Fibroblast of skin of right quadriceps (primary cell): ENCODE data around the gene CSPG5.

Source experiments
- DNase-seq: peaks from one replicate; pipeline ENCODE4 v3.0.0-alpha.2; 2013

Gene CSPG5

GRCh38 chr3:47536221-47536891 is 42.3 kb downstream of the CSPG5 start:
- no peak for DNase-seq

DNA sequence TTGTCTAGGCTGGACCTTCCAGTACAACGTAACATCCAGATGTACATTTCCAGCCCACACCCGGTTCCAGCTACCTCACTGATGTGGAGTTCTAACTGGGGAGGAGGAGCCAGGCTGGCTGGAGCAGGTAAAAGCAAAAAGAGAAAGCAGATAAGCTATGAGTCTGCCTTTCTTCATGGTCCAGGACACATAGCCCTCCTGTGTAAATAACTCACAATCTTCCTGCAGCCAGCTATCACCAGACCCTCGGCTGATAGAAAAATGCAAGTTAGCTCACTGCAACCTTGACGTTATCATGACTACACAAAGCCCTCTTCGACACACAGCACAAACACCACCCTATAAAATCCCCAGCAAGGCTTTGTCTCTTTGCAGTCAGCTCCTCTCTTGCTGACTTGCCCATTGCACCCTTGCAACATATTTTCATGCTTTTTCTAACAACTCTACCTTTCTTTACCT is 44.6 kb downstream of the CSPG5 start:
- DNase-seq: no peak

GRCh38 chr3:47533481-47533880 is 45.2 kb downstream of the CSPG5 start:
- no peak for DNase-seq

GRCh38 chr3:47527952-47528725 is 50.5 kb downstream of the CSPG5 start:
- DNase-seq: no peak

DNA sequence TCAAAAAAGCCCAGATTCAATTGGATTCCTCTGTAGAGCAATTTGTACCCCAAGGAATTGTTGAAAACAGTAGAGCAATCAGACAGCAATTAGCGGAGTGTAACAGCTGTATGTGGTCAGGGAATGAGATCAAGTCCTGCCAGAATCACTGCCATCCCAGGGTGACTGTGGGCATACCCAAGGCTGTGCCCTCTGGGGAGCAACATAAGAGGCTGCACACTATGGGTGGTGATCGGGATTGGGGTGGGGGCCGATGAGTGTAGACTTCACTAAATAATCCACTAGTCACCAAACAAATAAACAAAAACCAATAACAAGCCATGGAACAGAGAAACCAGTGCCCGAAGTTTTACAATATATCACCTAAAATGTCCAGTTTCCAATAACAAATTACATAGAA is 53.0 kb downstream of the CSPG5 start:
- DNase-seq: no peak

DNA sequence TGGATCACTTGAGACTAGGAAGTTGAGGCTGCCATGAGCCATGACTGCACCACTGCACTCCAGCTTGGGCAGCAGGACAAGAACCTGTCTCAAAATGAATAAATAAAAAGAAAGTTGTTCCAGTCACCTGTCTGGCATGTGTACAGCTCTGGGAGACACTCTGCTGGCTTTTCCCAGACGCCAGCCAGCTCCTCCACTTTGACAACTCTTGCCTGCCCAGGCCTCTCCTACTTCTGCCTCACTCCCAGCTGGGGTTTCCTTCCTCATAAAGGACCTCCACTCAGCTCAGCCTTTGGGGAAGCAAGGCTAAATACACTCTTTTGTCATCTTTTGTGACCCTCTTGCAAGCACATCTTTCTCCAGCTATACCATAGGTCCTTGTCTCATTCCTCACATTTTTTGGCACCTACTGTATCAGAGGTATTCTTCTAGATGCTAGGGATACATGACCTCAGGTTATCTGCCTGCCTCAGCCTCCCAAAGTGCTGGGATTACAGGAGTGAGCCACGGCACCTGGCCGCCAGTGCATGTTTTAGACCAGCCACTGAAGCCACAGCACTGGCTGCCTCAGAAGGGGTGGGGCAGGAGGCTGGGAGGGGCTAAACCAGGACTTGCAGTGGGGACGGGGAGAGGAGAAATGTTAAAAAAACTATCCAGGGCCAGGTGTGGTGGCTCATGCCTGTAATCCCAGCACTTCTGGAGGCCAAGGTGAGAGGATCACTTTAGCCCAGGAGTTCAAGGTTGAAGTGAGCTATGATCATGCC is 55.2 kb downstream of the CSPG5 start:
- DNase-seq: no peak

- DNase-seq: peak; percentile 81
These were observed 56.3 kb downstream of the CSPG5 start for GRCh38 chr3:47522082-47522987.

DNA sequence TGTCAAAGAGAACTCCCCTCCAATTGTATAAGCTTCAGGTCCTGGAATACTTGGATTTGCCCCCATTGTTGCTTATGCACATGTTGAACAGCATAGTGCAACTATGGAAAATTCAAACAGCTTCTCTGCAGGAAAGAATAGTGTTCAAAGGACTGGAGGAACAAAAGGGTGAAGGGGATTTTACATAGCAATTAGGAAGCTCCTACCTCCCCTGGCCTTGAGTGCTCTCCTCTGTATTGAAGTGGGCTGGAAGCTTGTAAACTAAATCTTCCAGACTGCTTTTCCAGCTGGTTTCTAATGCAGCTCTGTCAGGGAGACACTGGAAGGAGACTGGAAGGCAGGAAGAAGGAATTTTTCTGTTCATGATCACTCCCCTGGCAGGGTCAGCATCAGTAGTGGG is 57.9 kb downstream of the CSPG5 start:
- no peak for DNase-seq

DNA sequence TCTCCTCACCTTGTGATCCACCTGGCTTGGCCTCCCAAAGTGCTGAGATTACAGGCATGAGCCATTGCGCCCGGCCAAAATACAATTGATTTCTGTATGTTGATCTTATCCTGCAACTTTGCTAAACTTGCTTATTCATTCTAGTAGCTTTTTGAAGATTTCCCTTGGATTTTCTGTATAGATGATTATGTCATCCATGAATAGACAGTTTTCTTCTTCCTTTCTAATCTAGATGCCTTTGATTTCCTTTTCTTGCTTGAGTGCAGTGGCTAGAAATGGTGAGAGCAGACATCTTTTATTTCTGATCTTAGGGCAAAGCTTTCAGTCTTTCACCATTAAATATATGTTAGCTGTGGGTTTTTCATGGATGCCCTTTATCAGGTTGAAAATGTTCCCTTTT is 60.7 kb downstream of the CSPG5 start:
- no peak for DNase-seq

- DNase-seq: no peak
These were observed 62.8 kb downstream of the CSPG5 start for GRCh38 chr3:47515864-47516319.

- no peak for DNase-seq
These were observed 63.6 kb downstream of the CSPG5 start for GRCh38 chr3:47515100-47515499.

DNA sequence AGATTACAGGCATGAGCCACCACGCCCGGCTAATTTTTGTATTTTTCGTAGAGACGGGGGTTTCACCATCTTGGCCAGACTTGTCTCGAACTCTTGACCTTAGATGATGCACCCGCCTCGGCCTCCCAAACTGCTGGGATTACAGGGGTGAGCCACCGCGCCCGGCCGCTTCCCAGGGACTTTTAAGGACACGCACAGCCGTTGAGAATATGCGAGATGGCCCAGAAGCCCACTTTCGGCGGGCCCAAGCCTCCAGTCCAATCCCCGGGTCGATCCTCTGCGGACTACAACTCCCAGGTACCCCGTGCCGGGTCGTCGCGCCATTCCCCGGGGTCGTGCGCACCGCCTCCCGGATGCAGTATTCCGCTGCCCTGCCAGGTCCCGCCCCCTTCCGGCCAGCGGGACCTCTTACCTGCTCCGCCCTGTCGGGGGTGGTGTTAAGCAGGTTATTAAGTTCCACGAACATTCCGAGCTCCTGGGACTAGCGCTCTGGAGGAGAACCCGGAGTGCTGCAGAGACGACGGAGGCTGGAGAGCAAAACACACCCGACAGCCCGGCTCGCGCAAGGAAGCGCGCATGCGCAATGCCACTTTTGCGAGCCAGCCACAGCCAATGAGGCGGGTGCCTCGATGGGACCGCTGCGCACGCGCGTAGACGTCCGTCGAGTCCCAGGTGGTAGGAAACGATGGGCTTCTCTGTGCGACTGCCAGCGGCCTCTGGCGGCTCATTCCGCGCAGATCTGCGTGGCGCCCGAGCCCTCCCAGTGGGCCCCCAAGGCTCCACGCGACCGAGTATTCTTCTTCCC is 65.3 kb downstream of the CSPG5 start, which contains the start of gene ELP6:
TSS of gene ELP6 (minus strand) at position 588 of the 805 bp plus-strand sequence. CDS start at position 466, 122 bp downstream.
- peak; percentile 96 for DNase-seq

- DNase-seq: peak; percentile 19
These were observed 66.1 kb downstream of the CSPG5 start for GRCh38 chr3:47512416-47513124.
